Activated CD4-positive, alpha-beta T cell treated with anti-CD3 and anti-CD28 coated beads, Interleukin-2, Interleukin-4, amounts not matched to agents 100 ng/mL and 50 ng/mL, durations not matched to agents 16 hours and 8 hours (primary cell): ENCODE data around the gene ARX.

Experiments used
- DNase-seq: peaks from one replicate; pipeline ENCODE4 v3.0.0-alpha.2; 2020; ENCODE audit warnings: low spot score

Gene ARX

GRCh38 chrX:25001808-25002660 is 13.7 kb downstream of the ARX start:
- DNase-seq: no peak

- DNase-seq: no peak
These were observed 16.3 kb downstream of the ARX start for GRCh38 chrX:24999511-24999910.

GRCh38 chrX:24996096-24996709 is 19.6 kb downstream of the ARX start:
- no peak for DNase-seq

DNA sequence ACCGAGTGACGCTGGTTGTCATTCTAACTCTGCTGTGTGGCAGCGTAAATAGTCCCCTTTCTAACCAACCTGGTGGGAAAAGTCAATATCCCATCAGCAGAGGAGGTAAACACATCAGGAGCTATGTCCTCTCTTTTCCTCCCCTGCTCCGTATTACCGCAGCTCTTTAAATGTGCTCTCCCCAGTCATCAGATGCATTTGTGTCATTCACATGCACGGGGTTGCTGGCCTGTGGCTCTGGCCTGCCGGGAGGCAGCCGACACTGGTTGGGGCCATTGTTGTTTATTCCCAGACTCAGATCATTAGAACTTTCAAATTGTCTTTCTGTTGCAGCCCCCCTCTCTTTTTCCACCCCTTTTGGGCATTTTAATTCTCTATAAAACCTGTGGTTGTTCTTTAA is 21.9 kb downstream of the ARX start:
- DNase-seq: no peak

DNA sequence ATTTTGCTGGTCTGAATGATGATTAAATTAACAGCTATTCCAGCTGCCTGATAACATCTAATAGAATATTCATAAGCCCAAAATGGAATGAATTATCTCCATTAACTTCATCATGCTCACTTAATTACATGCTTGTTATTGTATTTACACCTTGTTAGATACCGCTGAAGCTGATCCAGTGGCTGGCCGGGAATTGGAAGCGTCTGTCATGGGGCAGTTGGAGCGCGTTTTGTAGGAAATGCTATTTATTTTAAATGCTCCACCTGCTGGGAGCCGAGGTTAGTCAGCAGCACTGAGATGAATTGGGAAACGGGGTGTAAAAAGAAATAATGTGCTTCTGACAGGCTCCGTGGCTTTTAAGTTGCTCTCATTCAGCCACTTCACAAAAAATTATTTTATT is 25.2 kb downstream of the ARX start:
- DNase-seq: no peak

DNA sequence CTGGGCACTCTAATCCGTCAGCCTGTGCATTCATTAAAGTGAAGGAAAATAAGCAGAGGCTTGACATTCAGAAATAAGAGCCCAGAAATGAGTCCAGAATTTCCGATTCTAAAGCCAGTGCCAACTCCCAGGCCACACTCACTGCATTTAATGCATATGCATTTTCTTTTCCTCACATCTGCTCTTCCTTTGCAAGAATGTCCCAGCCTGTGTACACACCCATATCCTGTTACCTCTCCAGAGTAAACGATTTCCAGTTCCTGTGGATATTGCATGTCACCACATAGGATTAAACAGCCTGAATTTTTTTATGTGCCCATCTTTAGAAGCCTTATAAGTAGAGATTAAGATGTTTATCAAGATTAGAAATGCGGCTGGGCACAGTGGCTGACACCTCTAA is 27.5 kb downstream of the ARX start:
- DNase-seq: no peak

GRCh38 chrX:24987731-24988130 is 28.0 kb downstream of the ARX start:
- DNase-seq: no peak

- no peak for DNase-seq
These were observed 30.6 kb downstream of the ARX start for GRCh38 chrX:24985120-24985519.

GRCh38 chrX:24983931-24984330 is 31.8 kb downstream of the ARX start:
- DNase-seq: no peak

DNA sequence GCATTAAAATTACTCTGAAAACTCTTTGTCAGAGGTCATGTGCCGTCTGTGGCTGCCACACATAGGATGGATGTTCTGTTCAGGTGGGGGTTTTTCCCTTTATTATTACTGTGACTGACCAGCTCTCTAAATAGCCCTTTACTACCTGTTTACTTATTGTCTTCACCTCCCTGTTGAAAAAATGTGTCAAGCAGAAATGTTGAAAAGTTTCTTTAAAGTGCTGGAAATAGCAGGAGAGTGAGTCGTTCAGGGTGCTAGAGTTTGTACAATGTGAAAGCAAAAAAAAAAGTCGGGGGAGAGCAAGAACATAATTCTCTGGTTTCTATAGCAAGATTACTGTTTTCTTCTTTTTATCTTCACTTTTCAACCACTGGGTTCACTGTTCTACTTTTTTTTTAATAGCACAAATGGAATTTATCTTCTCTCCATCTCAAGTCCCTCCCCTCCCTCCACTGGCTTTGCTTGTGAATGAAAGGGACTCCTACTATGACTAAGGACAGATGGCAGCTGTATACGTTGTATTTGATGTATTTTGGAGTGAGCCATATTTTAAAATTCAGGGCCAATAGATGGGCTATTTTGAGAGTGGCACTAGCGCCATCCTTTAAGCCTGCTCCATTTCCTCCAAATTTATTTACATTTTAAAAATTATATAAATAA is 33.3 kb downstream of the ARX start:
- DNase-seq: no peak

DNA sequence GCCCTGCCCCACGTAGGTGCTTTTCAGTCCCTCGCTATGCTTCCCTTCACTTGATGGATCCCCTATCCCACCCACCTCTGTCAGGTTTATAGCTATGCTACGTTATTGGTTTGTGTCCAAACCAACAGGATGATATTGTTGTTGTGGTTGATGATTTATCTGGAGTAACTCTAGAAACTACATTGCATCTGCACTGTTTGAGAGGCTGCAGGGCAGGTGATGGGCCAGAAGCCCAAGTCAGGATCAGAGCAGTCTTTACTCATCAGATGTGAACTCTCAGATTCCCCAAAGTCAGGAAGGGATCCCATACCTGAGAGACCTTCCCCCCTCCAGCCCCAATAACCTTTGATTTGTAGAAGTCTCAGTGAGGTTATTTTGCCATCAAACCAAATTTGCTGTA is 34.7 kb downstream of the ARX start:
- DNase-seq: no peak

DNA sequence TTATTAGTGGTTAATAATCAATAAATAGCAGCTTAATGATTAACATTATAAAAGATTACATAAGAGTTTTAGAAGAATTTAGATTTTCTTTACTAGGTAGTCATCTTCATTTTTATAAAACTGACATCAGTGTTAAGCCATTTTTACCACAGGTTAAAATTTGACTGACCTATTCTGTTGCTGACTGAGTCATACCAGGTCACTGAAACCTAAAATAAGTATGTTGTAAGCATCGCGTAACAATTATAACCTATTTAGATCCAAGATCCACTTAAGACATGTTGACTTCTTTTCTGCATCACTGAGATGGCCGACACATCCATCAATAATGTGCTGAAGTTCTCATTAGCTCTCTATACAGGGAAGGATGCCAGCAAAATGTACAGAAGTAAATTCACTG is 36.7 kb downstream of the ARX start:
- DNase-seq: no peak

- DNase-seq: no peak
These were observed 46.0 kb downstream of the ARX start for GRCh38 chrX:24969812-24970211.

DNA sequence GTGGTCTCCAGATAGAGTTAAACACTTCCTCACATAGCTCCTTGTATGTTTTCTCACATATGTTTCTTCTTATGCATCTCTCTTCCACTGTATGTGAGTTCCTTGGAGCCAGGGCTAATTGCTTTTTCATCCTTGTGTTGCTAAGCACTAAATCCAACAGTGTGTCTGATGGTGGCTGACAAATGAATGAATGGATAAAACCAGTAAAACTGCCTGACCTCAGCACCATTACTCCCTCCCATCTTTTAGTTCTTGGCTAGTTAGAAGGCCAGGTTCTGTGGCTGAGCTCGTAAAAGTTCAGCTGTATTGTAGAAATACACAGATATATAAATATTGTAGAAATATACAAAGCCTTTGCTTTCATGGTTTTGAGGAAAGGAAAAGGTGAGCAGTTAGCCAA is 50.4 kb downstream of the ARX start:
- no peak for DNase-seq

GRCh38 chrX:24963823-24964222 is 51.9 kb downstream of the ARX start:
- no peak for DNase-seq

DNA sequence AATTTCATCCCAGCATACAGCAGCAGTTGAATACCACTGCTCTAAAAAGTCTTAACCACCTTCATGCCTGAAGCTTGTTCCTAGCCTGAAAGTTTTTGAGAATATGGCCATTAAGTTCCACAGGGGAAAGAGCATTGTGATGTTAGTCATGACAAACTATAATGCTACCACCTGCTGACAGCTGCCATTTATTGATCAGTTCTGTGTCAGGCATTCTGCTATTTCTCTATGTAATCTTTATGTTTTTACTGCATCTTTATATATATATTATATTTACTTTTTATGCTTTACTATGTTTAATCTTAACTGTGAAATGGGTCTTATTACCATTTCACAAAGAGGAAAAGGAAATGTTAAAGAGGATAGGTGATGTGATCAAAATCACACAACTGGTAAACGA is 54.0 kb downstream of the ARX start:
- DNase-seq: no peak

- DNase-seq: no peak
These were observed 58.9 kb downstream of the ARX start for GRCh38 chrX:24956828-24957227.

DNA sequence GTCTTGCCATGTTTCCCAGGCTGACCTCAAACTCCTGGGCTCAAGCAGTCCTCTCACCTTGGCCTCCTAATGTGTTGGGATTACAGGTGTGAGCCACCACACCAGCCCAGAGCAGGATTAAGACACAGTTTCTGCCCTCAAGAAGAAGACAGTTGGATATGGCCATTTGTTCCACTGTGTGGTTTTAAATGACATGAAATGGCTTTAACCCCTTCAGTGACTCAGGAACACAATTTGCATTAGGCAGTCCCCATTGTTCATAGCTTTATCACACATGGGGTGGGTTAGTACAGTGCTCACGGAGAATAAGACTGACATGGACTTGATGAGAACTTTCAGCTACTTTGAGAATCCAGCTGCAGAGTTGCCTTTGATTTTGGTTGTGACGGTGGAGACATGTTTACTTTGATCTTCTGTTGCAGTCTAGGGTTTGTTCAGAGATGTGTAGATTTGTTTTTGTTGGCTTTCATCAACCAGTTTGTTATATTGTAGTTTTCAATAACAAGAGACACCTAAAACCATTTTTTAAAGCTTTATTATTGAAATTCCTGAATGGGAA is 60.3 kb downstream of the ARX start:
- DNase-seq: no peak

DNA sequence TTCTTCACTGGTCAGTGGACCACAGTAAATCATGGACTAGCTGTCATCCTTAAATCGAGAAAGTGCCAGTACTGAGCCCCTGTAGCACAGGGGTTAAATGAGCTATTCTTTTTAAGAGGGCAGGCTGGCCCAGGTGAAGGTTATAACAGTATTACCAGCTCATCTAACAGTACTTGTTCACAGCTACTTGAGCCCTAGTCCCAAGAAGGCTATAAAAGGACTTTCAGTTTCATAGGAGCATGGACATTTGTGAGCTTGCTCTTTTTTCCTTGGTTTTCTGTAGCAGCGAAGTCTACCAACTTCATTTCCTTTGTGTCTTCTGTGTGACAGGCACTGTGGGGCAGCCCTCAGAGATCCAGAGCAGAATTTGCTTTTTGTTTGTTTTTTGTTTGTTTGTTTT is 61.0 kb downstream of the ARX start:
- no peak for DNase-seq
